ENCODE results near the gene CEMIP2. TPM values are rescaled to one million over a fixed set of nuclear protein-coding genes. Genes with fewer than 3 reads are reported as not detected.

CEMIP2 gene
- total and polyA plus RNA-seq, 12 donors = 4.7 to 34.9 (median 9.6) TPM

DNA sequence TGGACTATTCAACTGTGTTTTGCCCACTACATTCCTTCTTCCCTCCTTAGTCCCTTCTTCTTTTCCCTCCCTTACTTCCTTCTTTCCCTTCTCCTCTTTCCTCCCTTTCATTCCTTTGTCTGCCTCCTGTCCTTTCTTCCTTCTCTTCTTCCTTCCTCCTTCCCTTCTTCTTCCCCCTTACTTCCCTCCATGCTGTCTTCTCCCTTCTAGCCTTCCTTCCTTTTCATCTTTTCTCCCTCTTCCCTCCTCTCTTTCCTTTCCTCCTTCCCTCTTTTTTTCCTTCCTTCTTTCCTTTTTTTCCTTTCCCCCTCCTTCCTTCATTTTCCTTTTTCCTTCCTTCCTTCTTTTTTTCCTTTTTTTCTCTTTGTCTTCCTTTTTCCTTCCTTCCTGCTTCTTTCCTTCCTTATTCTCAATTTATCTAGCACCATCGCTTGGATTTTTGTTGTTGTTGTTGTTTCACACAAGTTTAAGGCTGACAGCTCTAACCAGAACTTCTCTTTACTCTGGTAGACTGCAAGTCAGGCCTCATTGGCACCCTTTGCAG, 123.4 kb downstream of the CEMIP2 start:
- peaks cover 0 to 65% (median 20%) of the 10 kb centered on the region in 9 donors for H3K4me1 ChIP-seq
- peak overlapping the region in 2 of 10 donors; percentile 16 to 82 for H3K27ac ChIP-seq
- no peaks in the 10 kb centered on the region for H3K36me3 ChIP-seq
- intact Hi-C loops (cut with DNase I) = no loop called here
- ATAC-seq (no peak), DNase-seq (no peak)
- H3K4me3 ChIP-seq = no peak overlapping the region
- no peaks in the 10 kb centered on the region for H3K27me3 ChIP-seq
- no peaks in the 10 kb centered on the region for H3K9me3 ChIP-seq
- 82 to 88% methylated on average over 1 of the region's 1 CpG for WGBS, 2 donors
- TF ChIP-seq, protein P1, sequence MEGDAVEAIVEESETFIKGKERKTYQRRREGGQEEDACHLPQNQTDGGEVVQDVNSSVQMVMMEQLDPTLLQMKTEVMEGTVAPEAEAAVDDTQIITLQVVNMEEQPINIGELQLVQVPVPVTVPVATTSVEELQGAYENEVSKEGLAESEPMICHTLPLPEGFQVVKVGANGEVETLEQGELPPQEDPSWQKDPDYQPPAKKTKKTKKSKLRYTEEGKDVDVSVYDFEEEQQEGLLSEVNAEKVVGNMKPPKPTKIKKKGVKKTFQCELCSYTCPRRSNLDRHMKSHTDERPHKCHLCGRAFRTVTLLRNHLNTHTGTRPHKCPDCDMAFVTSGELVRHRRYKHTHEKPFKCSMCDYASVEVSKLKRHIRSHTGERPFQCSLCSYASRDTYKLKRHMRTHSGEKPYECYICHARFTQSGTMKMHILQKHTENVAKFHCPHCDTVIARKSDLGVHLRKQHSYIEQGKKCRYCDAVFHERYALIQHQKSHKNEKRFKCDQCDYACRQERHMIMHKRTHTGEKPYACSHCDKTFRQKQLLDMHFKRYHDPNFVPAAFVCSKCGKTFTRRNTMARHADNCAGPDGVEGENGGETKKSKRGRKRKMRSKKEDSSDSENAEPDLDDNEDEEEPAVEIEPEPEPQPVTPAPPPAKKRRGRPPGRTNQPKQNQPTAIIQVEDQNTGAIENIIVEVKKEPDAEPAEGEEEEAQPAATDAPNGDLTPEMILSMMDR (IDR thresholded peaks at IDR 0.05) = no peak

DNA sequence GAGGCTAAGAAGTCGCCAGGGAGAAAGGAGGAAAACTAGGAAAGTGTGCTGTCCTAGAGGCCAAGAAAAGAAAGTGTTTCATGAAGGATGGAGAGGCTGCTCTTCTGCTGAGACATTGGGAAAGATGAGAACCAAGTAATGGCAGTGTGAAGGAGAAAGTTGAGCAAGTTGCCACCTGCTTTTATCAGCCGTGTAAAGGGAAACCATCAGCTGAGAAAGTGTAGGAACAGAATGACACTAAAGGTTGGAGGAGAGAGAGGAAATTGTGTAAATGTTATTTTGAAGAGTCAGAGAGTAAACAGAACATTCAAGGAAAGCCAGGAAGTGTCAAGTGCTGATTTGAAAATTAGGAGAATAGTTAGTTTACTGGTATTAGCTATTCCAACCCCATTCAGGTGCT, 125.0 kb downstream of the CEMIP2 start:
- TF ChIP-seq, protein P1 (IDR thresholded peaks at IDR 0.05) = no peak
- H3K4me1 ChIP-seq = peaks cover 0 to 78% (median 26%) of the 10 kb centered on the region in 9 donors
- intact Hi-C loops (cut with DNase I) = no loop called here
- no peaks in the 10 kb centered on the region for H3K9me3 ChIP-seq
- H3K27me3 ChIP-seq = no peaks in the 10 kb centered on the region
- DNase-seq = no peak
- H3K27ac ChIP-seq = peak overlapping the region in 2 of 10 donors; percentile 14 to 82
- ATAC-seq = no peak
- no peaks in the 10 kb centered on the region for H3K36me3 ChIP-seq
- WGBS, 2 donors = 70 to 75% methylated on average over 2 of the region's 2 CpGs
- no peak overlapping the region for H3K4me3 ChIP-seq

DNA sequence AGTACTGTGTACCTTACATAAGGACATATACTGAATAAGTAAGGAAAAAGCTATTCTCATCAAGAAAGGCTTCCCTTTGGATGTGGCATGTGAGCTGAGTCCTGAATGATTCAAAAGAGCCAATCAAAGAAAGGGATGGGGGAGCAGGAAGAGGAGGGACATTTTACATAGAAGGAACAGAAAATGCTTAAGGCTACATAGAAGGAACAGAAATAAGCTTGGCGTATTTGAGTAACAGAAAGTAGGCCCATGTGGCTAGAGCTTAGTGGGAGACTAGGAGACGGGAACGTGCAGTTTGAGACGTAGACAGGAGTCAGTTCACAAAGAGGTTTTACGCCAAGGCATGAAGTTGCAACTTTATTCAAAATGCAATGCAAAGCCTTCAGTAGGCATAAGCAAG, 126.3 kb downstream of the CEMIP2 start:
- H3K9me3 ChIP-seq = no peaks in the 10 kb centered on the region
- H3K36me3 ChIP-seq = no peaks in the 10 kb centered on the region
- 90 to 91% methylated on average over 5 of the region's 5 CpGs for WGBS, 2 donors
- peaks cover 0 to 78% (median 24%) of the 10 kb centered on the region in 9 donors for H3K4me1 ChIP-seq
- peak overlapping the region in 4 of 10 donors; percentile 13 to 82 (median 32) for H3K27ac ChIP-seq
- ATAC-seq = peak in 2 of 8 donors; percentile 20 to 57
- TF ChIP-seq, protein P1 (IDR thresholded peaks at IDR 0.05) = no peak
- intact Hi-C loops (cut with DNase I) = no loop called here
- H3K27me3 ChIP-seq = no peaks in the 10 kb centered on the region
- H3K4me3 ChIP-seq = no peak overlapping the region
- DNase-seq = no peak

DNA sequence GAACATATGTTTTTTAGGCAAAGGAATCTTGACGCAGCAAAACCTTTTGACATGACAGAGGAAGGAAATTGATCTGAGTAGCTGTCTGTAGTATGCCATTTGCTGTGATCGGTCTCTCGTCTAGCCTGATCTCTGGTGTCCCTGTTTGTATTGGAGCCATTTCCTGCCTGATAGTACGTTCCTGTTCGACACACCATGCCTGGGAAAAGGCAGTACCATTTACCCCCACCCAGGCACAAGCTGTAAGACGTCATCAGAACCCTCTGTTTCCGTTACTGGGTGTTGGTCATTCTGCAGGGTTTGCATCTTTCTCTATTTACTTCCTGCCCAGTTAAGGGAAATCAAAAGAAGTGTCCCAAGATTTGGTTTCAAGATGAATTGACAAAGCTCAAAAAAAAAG, 129.7 kb downstream of the CEMIP2 start:
- 31 to 46% methylated on average over 7 of the region's 7 CpGs for WGBS, 2 donors
- intact Hi-C loops (cut with DNase I) = loop anchor here in 2 of 10 donors (5.0 to 10.0 kb wide), 2 partner anchors 34 to 46 kb away; no protein-coding TSS in a partner anchor
- peak in 1 of 2 donors; percentile 55 for DNase-seq
- Histone ChIP-seq H3K4me3 (peak overlapping the region in 1 of 10 donors; percentile 15), H3K27me3 (no peaks in the 10 kb centered on the region), H3K4me1 (peaks cover 0 to 54% (median 17%) of the 10 kb centered on the region in 9 donors), H3K27ac (peak overlapping the region in 9 of 10 donors; percentile 31 to 82 (median 68)), H3K9me3 (no peaks in the 10 kb centered on the region), H3K36me3 (no peaks in the 10 kb centered on the region)
- TF ChIP-seq, protein P1 (IDR thresholded peaks at IDR 0.05) = no peak
- peak; percentile 80 to 96 (median 90) for ATAC-seq
